IgD-negative memory B cell (primary cell): ENCODE results near the gene ACVR1C. TPM values are rescaled to one million over a fixed set of nuclear protein-coding genes. Genes with fewer than 3 reads are reported as not detected.
"Not testable (repeated sequence)": the region's sequence is repeated elsewhere in the genome, so short reads cannot be mapped to it uniquely, and the experiment has no call there.

Source experiments
- H3K27ac Mint-ChIP-seq, 3 donors: one replicate each; pipeline ENCODE4 v1.8.0; 2020 to 2022; ENCODE audit warnings: mild to moderate bottlenecking in 3 of 3, mixed read lengths in 3 of 3, moderate library complexity in 1 of 3
- H3K27me3 Mint-ChIP-seq: one replicate; pipeline ENCODE4 v1.8.0; 2021; ENCODE audit warnings: mixed read lengths
- H3K36me3 Mint-ChIP-seq: one replicate; pipeline ENCODE4 v1.8.0; 2020; ENCODE audit warnings: mild to moderate bottlenecking, mixed read lengths
- H3K4me1 Mint-ChIP-seq, 3 donors: one replicate each; pipeline ENCODE4 v1.8.0; 2020 to 2022; ENCODE audit warnings: mixed read lengths in 3 of 3, mild to moderate bottlenecking in 1 of 3
- H3K4me3 Mint-ChIP-seq, 4 donors: one replicate each; pipeline ENCODE4 v1.8.0; 2020 to 2022; ENCODE audit warnings: mild to moderate bottlenecking in 4 of 4, mixed read lengths in 4 of 4, moderate library complexity in 3 of 4
- H3K9me3 Mint-ChIP-seq, 3 donors: one replicate each; pipeline ENCODE4 v1.8.0; 2020 to 2021; ENCODE audit warnings: mixed read lengths in 3 of 3, mild to moderate bottlenecking in 1 of 3
- polyA plus RNA-seq: library from polyadenylated mRNA; unstranded; fragments of 300-500 nt; fragmentation: Illumina TruSeq; gene quantifications from one replicate; pipeline ENCODE4 v1.2.3, GENCODE V29; 2021

The ACVR1C gene
- polyA plus RNA-seq, 1 donor from 2014 or later, result 0.23 TPM

DNA sequence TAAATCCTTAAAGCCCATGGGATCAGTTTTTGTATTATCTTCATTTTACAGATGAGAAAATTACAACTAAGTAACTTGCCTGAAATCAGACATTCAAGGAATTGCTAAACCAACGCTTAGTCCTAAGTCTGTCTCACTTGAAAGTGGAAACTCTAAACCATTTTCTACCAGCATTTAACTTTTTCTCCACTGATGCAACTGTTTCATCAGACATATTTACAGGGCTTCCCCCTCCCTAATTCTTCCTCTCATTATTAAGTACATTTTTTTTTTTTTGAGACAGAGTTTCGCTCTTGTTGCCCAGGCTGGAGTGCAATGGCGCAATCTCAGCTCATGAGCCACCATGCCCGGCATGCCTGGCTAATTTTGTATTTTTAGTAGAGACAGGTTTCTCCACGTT lies 88.6 kb downstream of the ACVR1C start:
- no peak overlapping the region for H3K27ac Mint-ChIP-seq
- H3K36me3 Mint-ChIP-seq, result peaks cover 2% of the 10 kb centered on the region
- H3K9me3 Mint-ChIP-seq, result peaks cover 0 to 4% (median 0%) of the 10 kb centered on the region in 3 donors
- H3K4me1 Mint-ChIP-seq, result no peaks in the 10 kb centered on the region
- H3K4me3 Mint-ChIP-seq, result no peak overlapping the region
- peaks cover 3% of the 10 kb centered on the region for H3K27me3 Mint-ChIP-seq

DNA sequence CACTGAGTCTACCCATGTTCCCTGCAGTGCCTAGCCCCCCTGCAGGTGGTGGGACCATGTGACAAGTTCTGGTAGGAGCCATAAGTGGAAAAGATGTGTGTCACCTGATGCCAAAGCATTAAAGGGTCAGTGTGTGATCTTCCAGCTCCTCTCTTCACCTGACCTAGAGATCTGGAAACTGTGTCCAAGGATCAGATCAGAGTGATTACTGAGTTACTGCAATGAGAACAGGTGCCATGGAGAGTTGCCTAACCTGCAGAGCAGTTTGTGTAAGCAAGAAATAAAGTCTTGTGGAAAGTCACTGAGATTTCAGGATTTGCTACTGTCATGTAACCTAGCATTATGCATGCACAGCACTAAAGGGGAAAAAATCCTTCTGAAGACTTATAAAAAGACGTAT lies 90.6 kb downstream of the ACVR1C start:
- Mint-ChIP-seq H3K4me3 (no peak overlapping the region), H3K4me1 (no peaks in the 10 kb centered on the region), H3K27me3 (peaks cover 3% of the 10 kb centered on the region), H3K27ac (no peak overlapping the region), H3K9me3 (peaks cover 0 to 4% (median 0%) of the 10 kb centered on the region in 3 donors), H3K36me3 (no peaks in the 10 kb centered on the region)

DNA sequence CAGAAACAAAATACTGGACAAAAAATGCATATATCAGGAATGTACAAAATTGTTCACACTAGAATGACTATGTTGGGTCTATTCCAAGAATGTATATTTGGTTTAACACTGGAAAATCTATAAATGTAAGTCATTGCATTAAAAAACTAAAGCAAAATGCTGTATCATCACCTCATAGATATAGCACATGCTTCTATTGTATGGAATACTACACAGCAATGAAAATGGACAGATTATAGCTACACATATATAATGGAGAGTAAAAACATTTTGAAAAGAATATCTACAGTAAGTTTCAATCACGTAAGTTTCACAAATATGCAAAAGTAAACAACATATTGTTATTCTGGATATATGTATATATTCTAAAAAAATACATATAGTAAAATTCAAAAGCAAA lies 91.8 kb downstream of the ACVR1C start:
- Mint-ChIP-seq H3K36me3 (no peaks in the 10 kb centered on the region), H3K27ac (no peak overlapping the region), H3K9me3 (peaks cover 0 to 4% (median 0%) of the 10 kb centered on the region in 3 donors), H3K4me3 (no peak overlapping the region), H3K27me3 (peaks cover 3% of the 10 kb centered on the region), H3K4me1 (no peaks in the 10 kb centered on the region)

DNA sequence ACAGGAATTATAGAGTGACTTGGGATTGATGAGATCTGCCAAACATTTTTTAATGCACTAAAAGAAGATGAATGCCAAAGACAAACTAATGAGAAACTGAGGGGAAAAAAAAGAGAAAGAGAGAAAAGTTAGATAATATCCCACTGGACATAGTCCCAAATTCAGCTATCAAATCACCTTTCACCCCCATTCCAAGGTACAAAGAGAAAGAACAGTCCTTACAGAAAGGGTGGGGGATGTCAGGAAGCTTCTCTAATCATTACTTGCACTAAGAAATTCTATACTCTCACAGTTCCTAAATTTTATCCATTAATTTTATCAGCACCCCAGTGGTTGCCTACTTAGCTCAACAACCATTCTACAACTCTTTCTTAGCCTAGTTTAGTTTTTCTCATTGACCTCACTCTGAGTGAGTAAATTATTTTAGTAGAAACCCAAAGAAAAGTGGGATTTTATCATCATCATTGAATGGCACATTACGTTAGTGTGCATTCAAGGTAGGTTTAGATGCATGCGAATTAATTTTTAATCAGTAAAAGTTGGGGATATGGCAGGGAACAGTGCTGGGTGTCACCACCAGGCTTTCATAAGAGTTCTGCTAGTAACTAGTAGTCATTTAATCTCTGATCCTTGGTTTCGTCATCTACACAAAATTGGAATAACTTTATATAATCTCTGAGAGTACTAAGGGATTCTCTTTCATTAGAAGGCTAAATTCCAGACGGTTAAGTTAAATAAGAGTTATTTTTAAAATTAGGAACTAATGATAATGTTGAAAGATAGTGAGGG lies 99.5 kb downstream of the ACVR1C start:
- H3K27ac Mint-ChIP-seq, result no peak overlapping the region
- H3K4me3 Mint-ChIP-seq, result no peak overlapping the region
- H3K4me1 Mint-ChIP-seq, result no peaks in the 10 kb centered on the region
- peaks cover 1% of the 10 kb centered on the region for H3K36me3 Mint-ChIP-seq
- no peaks in the 10 kb centered on the region for H3K9me3 Mint-ChIP-seq
- H3K27me3 Mint-ChIP-seq, result peaks cover 8% of the 10 kb centered on the region

DNA sequence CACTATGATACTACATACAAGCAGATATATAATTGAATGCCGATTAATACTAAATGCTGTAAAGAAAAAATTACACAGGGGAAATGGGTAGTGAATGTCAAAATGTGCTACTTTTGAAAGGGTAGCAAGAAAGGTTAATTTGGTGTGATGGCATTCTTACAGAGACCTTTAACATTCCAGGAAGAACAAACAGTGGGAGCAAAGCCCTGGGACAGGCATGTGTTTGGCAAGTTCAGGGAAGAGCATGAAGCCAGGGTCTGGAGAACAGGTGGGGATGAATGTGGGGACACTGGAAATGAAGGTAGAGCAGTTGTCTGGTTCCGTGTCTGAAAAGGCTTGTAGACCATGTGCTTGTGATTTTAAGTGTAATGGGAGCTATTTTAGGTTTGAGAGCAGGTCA lies 102.6 kb downstream of the ACVR1C start:
- peaks cover 15 to 25% (median 20%) of the 10 kb centered on the region in 3 donors for H3K4me1 Mint-ChIP-seq
- no peaks in the 10 kb centered on the region for H3K9me3 Mint-ChIP-seq
- no peak overlapping the region for H3K27ac Mint-ChIP-seq
- peaks cover 1% of the 10 kb centered on the region for H3K36me3 Mint-ChIP-seq
- no peak overlapping the region for H3K4me3 Mint-ChIP-seq
- peaks cover 8% of the 10 kb centered on the region for H3K27me3 Mint-ChIP-seq

DNA sequence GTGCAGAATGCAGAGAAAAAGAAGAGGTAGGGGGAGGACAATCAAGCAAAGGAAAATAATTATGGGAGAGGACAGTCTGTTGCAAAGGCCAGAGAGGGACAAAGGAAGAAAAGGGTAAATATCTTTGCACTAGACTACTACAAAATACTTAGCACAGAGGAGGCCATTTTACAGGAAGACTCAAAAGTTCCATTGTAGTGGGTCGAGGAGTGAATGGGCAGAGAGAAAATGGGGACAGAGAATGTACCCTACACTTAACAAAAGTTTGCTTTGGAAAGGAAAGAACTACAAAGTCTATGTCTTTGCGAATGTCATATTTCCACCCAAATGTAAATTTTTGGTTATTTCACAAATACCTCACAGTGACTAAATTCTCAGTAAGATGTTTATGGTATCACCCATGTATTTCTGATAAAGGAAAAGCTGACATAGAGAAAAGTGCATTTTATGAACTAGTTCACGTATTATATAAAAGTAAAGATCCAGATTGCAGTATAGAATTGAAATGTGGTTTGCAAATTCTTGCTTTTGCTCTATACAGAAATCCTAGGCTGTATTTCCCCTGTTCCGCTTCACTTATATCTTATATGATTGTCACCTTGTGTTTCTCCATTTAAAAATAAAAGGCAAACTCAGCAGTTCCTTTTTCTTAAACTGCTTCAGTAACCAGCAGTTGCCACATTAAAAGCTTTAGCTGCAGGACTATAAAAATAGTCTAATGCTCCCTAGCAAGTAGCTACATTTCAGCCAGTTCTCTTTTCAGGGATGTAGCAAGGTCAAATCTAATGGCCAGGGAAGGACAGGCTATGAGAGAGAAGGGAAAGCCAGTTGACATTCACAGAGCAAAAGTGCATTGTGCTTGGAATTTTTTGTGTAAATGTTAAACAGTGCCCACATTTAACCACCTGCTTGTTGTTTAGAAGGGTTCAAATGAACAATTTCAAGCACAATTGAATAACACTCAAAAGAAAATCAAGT lies 105.1 kb downstream of the ACVR1C start:
- Mint-ChIP-seq H3K9me3 (no peaks in the 10 kb centered on the region), H3K27me3 (peaks cover 8% of the 10 kb centered on the region), H3K4me1 (peaks cover 15 to 25% (median 20%) of the 10 kb centered on the region in 3 donors), H3K27ac (no peak overlapping the region), H3K36me3 (no peaks in the 10 kb centered on the region), H3K4me3 (peak overlapping the region in 1 of 4 donors; percentile 79)

DNA sequence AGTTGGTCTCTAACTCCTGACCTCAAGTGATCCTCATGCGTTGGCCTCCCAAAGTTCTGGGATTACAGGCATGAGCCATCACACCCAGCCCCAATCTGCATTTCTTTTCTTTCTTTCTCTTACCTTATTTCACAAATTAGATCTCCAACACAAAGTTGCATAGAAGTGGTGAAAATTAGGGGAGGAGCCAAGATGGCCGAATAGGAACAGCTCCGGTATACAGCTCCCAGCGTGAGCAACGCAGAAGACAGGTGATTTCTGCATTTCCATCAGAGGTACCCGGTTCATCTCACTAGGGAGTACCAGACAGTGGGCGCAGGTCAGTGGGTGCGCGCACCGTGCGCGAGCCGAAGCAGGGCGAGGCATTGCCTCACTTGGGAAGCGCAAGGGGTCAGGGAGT lies 113.7 kb downstream of the ACVR1C start:
- H3K4me1 Mint-ChIP-seq, H3K27ac Mint-ChIP-seq, H3K36me3 Mint-ChIP-seq, H3K27me3 Mint-ChIP-seq, H3K9me3 Mint-ChIP-seq: not testable (repeated sequence)
- peak overlapping the region in 1 of 4 donors; percentile 28 for H3K4me3 Mint-ChIP-seq

DNA sequence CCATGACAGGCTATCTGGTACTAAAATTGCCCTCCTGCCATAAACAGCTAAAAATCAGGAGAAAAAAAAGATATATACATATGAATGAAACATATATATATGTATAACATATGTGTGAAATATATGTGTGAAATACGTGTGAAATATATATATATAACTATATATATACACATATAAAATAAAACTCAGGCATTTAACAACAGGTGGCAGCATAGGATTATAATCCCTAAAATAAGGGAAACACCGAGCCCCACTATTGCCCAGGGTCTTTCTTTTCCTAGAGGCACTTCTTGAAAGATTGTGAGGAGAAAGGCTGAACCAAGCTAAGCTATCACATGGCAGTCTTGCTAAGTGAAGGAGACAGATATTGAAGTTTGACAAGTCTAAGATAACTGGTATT lies 118.9 kb downstream of the ACVR1C start:
- Mint-ChIP-seq H3K27ac (no peak overlapping the region), H3K4me3 (no peak overlapping the region), H3K36me3 (peaks cover 2% of the 10 kb centered on the region), H3K27me3 (peaks cover 13% of the 10 kb centered on the region), H3K9me3 (peaks cover 0 to 16% (median 2%) of the 10 kb centered on the region in 3 donors), H3K4me1 (peaks cover 3 to 5% (median 5%) of the 10 kb centered on the region in 3 donors)

DNA sequence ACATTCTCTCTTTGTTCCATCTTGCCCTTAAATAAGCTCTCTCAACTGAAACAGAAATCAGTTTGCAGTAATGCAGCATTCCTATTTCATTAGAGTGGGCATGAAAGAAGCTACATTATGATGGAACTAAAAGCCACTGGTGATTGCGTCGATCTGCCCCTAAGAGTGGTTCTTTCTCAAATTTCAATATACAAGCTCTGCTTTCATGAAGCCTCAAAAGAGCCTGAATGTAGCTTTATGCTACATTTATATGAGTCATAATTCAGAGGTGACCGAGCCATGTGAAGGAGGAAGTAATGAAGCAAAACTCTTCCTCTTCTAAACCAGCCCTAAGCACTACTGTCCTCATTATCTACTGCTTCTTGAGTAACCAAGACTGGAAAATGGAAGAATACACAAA lies 120.0 kb downstream of the ACVR1C start:
- peaks cover 2% of the 10 kb centered on the region for H3K36me3 Mint-ChIP-seq
- peaks cover 0 to 16% (median 8%) of the 10 kb centered on the region in 3 donors for H3K9me3 Mint-ChIP-seq
- no peak overlapping the region for H3K27ac Mint-ChIP-seq
- H3K4me1 Mint-ChIP-seq, result peaks cover 3 to 6% (median 5%) of the 10 kb centered on the region in 3 donors
- peaks cover 16% of the 10 kb centered on the region for H3K27me3 Mint-ChIP-seq
- H3K4me3 Mint-ChIP-seq, result no peak overlapping the region

DNA sequence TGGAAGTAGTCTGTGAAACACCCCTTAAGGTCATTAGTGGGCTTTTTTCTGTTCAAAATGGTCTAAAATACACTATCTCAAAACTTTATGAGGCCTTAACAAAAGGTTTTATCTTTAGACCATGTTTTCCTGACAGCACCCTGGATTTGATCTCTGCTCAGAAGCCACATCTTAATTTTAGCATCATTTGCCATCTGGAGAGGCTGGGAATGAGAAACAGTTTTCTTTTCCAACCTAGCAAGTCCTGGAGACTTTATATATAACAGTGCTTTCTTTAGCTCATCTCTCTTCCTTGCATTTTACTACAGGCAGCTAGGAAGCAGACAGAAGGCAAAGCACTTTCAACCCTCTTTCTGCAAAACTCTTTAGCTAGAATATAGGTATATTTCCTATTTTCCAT lies 122.1 kb downstream of the ACVR1C start:
- peaks cover 2% of the 10 kb centered on the region for H3K36me3 Mint-ChIP-seq

DNA sequence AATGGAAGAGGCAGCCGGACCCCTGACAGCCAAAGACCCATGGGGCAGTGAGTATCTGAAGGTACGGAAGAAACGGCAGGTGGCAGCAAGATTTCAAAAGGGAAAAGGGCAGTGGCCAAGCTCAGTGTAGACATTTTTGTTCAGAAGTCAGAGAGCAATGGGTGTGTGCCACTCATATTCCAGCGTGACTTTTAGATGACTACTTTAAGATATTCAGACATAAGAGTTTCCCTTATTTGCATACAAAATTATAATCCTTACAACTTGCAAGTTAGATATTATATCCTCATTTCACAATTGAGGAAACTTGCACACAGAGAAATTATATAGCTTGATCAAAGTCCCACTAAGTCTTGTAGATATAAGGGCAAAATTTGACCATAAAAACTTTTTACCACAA lies 124.0 kb downstream of the ACVR1C start:
- H3K27me3 Mint-ChIP-seq, result peaks cover 9% of the 10 kb centered on the region
- no peak overlapping the region for H3K4me3 Mint-ChIP-seq
- peaks cover 2% of the 10 kb centered on the region for H3K36me3 Mint-ChIP-seq
- peaks cover 24 to 29% (median 26%) of the 10 kb centered on the region in 3 donors for H3K4me1 Mint-ChIP-seq
- peaks cover 0 to 16% (median 8%) of the 10 kb centered on the region in 3 donors for H3K9me3 Mint-ChIP-seq
- H3K27ac Mint-ChIP-seq, result no peak overlapping the region

More for the DNA sequence above, 122.1 kb downstream of the ACVR1C start:
- Mint-ChIP-seq H3K4me3 (no peak overlapping the region), H3K27me3 (peaks cover 13% of the 10 kb centered on the region), H3K9me3 (peaks cover 0 to 16% (median 8%) of the 10 kb centered on the region in 3 donors), H3K27ac (no peak overlapping the region), H3K4me1 (peaks cover 7 to 13% (median 8%) of the 10 kb centered on the region in 3 donors)

DNA sequence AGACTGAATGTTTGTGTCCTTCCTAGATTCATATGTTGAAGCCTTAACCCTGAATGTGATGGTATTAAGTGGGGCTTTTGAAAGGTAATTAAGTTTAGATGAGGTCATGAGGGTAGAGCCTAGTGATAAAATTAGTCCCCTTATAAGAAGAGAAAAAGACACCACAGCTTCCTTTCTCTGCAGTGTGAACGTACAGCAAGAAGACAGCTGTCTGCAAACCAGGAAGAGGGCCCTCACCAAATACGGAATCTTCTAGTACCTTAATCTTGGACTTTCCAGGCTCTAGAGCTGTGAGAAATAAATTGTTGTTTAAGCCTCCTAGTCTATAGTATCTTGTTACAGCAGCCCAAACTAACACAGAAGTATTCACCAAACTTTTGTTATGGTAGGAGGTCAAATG lies 127.6 kb downstream of the ACVR1C start:
- Mint-ChIP-seq H3K27me3 (peaks cover 3% of the 10 kb centered on the region), H3K9me3 (peaks cover 0 to 8% (median 6%) of the 10 kb centered on the region in 3 donors), H3K4me1 (peaks cover 21 to 28% (median 22%) of the 10 kb centered on the region in 3 donors), H3K36me3 (no peaks in the 10 kb centered on the region), H3K4me3 (peak overlapping the region in 1 of 4 donors; percentile 88), H3K27ac (peak overlapping the region in 1 of 3 donors; percentile 42)

DNA sequence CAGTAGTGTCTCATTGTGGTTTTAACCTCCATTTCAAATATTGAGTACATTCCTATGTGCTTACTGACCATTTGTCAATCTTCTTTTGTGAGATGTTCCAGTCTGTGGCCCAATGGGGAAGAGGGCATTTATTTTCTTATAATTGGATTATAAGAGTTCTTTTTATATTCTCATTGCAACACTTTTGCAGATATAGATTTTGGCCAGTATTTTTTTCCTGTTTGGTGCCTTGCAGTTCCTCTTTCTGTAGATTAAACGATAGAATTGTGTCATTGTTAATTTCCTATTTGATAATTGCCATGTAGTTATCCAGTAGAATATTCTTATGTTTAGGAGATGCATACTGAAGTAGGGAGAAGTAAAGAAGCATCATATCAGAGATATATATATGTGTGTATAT lies 128.3 kb downstream of the ACVR1C start:
- H3K27ac Mint-ChIP-seq, result no peak overlapping the region
- H3K4me1 Mint-ChIP-seq, result peaks cover 21 to 28% (median 22%) of the 10 kb centered on the region in 3 donors
- H3K9me3 Mint-ChIP-seq, result peaks cover 0 to 6% (median 3%) of the 10 kb centered on the region in 3 donors
- no peaks in the 10 kb centered on the region for H3K36me3 Mint-ChIP-seq
- H3K27me3 Mint-ChIP-seq, result peaks cover 3% of the 10 kb centered on the region
- H3K4me3 Mint-ChIP-seq, result no peak overlapping the region

DNA sequence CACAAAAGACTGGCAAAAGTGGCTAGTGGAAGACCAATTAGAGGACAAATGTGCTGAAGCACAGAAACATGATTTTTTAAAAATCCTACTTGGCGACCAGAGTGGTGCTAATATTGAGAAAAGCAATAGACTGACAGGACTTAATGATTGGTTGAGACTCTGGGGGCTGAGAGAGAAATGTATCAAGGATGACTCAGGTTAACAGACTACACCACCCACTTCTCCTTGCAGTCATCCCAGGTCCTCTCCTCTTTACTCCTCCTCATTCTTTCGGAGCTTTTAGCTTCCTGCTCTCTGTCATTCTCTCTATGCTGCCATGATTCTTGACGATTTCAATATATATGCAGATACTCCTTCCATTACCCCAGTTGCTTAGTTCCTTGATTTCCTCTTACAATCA lies 130.2 kb downstream of the ACVR1C start:
- Mint-ChIP-seq H3K36me3 (no peaks in the 10 kb centered on the region), H3K27ac (no peak overlapping the region), H3K27me3 (no peaks in the 10 kb centered on the region), H3K4me3 (no peak overlapping the region), H3K4me1 (peaks cover 22 to 27% (median 27%) of the 10 kb centered on the region in 3 donors), H3K9me3 (no peaks in the 10 kb centered on the region)
